ENCODE measurements around the gene DOK5. TPM values are rescaled to one million over a fixed set of nuclear protein-coding genes. Genes with fewer than 3 reads are reported as not detected.

DOK5 gene
- total RNA-seq = 21.8 and 26.8 TPM in 2 replicates

DNA sequence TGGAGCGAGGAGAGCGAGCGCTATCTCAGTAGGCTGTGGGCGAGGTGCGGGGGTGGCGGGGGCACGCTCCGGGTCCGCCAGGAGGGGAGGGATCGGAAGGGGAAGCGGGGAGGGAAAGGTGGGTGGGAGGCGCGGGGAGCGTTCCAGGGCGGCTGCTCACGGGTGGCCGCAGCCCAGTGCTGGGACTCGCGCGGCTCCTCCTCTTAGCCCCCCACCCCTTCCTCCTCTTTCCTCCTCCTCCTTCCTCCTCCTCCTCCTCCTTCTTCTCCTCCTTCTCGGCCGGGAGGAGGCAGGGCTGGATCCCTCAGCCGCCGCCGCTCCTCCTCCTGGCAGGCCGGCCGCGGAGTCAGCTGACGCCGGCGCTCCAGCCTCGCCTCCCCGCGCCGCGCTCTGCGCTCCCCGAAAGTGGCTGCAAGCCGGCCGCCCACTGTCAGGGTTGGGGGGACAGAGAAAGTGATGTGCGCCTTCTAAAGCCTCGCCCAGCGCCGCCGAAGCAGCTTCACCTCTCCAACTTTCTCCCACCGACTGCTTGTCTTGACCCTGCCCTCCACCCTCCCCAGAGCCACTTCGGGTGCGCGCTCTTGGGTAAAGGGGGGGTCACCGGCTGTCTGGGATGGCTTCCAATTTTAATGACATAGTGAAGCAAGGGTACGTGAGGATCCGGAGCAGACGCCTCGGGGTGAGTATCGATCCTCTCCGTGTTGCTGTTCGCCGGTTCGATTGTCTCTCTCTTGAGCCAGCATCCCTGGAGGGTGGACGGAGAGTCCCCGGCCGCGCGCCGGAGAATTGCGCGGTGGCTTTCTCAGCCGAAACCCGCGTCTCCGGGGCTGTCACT, at the start of gene DOK5:
DOK5 (plus strand) TSS at position 260 of the 835 bp plus-strand sequence; CDS start at position 614, 354 bp downstream.

